Skeletal muscle tissue (tissue), 4 donors: ENCODE data around the gene SELENOP. TPM values are rescaled to one million over a fixed set of nuclear protein-coding genes. Genes with fewer than 3 reads are reported as not detected.

Experiments
- H3K27ac ChIP-seq: one replicate; pipeline ENCODE4 v1.7.0; 2013; ENCODE audit warnings: mild to moderate bottlenecking, low read depth, low read length, inconsistent platforms
- H3K27me3 ChIP-seq, 3 donors: one replicate each; pipeline ENCODE4 v1.7.0; 2013; ENCODE audit warnings: low read length in 3 of 3; ENCODE audit not compliant: control insufficient read depth in 3 of 3, insufficient read depth in 3 of 3
- H3K36me3 ChIP-seq, 3 donors: one replicate each; pipeline ENCODE4 v1.7.0; 2013; ENCODE audit warnings: low read length in 3 of 3; ENCODE audit not compliant: control insufficient read depth in 3 of 3, insufficient read depth in 3 of 3
- H3K4me1 ChIP-seq, 3 donors: one replicate each; pipeline ENCODE4 v1.7.0; 2013; ENCODE audit warnings: low read length in 3 of 3, mild to moderate bottlenecking in 3 of 3; ENCODE audit not compliant: control insufficient read depth in 3 of 3, insufficient read depth in 3 of 3
- H3K4me3 ChIP-seq, 3 donors: one replicate each; pipeline ENCODE4 v1.7.0; 2013; ENCODE audit warnings: low read length in 3 of 3
- H3K9ac ChIP-seq, 3 donors: one replicate each; pipeline ENCODE4 v1.7.0; 2013; ENCODE audit warnings: low read length in 3 of 3, mild to moderate bottlenecking in 3 of 3, moderate library complexity in 2 of 3, low read depth in 1 of 3
- H3K9me3 ChIP-seq, 3 donors: one replicate each; pipeline ENCODE4 v1.7.0; 2013; ENCODE audit warnings: low read length in 3 of 3; ENCODE audit not compliant: control insufficient read depth in 3 of 3
- total RNA-seq: library from RNA; depleted of rRNA; stranded (reverse); fragments of >200 nt; gene quantifications from one replicate; pipeline ENCODE4 v1.2.3, GENCODE V29; 2014
- donor health status: Osteomylitis.

SELENOP gene
- total RNA-seq, 1 donor from 2014 or later: 179 TPM

GRCh38 chr5:42810834-42811590 lies 680 bp downstream of the SELENOP start:
- peak overlapping the region; percentile 97 for H3K27ac ChIP-seq

DNA sequence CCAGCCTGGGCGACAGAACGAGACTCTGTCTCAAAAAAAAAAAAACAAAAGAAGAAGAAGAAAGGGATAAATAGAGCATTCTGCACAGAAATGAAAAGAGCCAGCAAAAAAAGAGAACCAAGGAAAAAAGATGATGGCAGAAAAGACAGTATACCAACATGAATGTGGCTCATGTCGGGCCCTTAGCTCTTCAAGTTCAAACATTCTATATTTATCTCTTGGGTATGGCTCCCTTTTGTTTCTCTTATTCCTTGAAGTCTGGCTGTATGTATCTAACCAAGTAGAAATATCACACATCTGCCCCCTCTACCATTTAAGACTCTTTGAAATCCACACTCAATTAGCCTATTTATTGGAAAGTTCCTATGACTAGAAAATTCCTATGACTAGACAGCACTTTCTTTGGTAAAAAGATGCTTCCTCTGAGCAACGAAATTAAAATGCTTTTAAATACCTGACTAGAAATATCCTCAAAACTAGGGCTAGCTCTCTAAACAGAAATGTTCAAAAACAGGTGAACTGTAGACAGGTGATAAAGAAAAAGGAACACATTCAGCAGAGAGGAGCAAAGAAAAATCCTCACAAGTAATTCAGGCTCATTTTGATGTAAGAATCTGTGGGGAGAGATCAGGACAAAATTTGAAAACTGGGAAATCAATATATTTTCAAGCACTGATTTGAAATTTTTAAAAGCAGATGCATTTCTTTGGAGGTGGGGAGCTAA lies 2.6 kb downstream of the SELENOP start:
- peak overlapping the region; percentile 38 for H3K27ac ChIP-seq
- peak overlapping the region in 1 of 3 donors; percentile 36 for H3K9ac ChIP-seq
- H3K27me3 ChIP-seq: no peaks in the 10 kb centered on the region
- H3K4me3 ChIP-seq: peak overlapping the region in 2 of 3 donors; percentile 3 to 98
- H3K36me3 ChIP-seq: peaks cover 17 to 34% (median 30%) of the 10 kb centered on the region in 3 donors
- H3K9me3 ChIP-seq: no peaks in the 10 kb centered on the region
- H3K4me1 ChIP-seq: peaks cover 7 to 28% (median 24%) of the 10 kb centered on the region in 3 donors

More at GRCh38 chr5:42810834-42811590, 680 bp downstream of the SELENOP start:
- peaks cover 9 to 19% (median 14%) of the 10 kb centered on the region in 3 donors for H3K36me3 ChIP-seq
- peak overlapping the region; percentile 77 to 94 (median 82) for H3K9ac ChIP-seq
- H3K4me3 ChIP-seq: peak overlapping the region; percentile 70 to 98 (median 79)
- no peaks in the 10 kb centered on the region for H3K9me3 ChIP-seq
- no peaks in the 10 kb centered on the region for H3K27me3 ChIP-seq
- H3K4me1 ChIP-seq: peaks cover 7 to 28% (median 24%) of the 10 kb centered on the region in 3 donors

- H3K9ac ChIP-seq: no peak overlapping the region
- peaks cover 0 to 22% (median 15%) of the 10 kb centered on the region in 3 donors for H3K4me1 ChIP-seq
- peak overlapping the region; percentile 16 for H3K27ac ChIP-seq
- H3K36me3 ChIP-seq: peaks cover 19 to 45% (median 34%) of the 10 kb centered on the region in 3 donors
- H3K9me3 ChIP-seq: no peaks in the 10 kb centered on the region
- H3K27me3 ChIP-seq: no peaks in the 10 kb centered on the region
- H3K4me3 ChIP-seq: peak overlapping the region; percentile 4 to 57 (median 27)
These were observed 3.8 kb downstream of the SELENOP start for GRCh38 chr5:42807722-42808447.

GRCh38 chr5:42806701-42807262 lies 4.9 kb downstream of the SELENOP start:
- Histone ChIP-seq H3K27ac (no peak overlapping the region), H3K36me3 (peaks cover 21 to 54% (median 43%) of the 10 kb centered on the region in 3 donors), H3K9ac (no peak overlapping the region), H3K4me1 (peaks cover 0 to 14% (median 5%) of the 10 kb centered on the region in 3 donors), H3K9me3 (no peaks in the 10 kb centered on the region), H3K27me3 (no peaks in the 10 kb centered on the region), H3K4me3 (no peak overlapping the region)

- Histone ChIP-seq H3K27me3 (no peaks in the 10 kb centered on the region), H3K4me1 (peaks cover 0 to 13% (median 4%) of the 10 kb centered on the region in 3 donors), H3K27ac (no peak overlapping the region), H3K9ac (no peak overlapping the region), H3K9me3 (no peaks in the 10 kb centered on the region), H3K36me3 (peaks cover 25 to 60% (median 50%) of the 10 kb centered on the region in 3 donors), H3K4me3 (no peak overlapping the region)
These were observed 5.5 kb downstream of the SELENOP start for GRCh38 chr5:42806004-42806700.

DNA sequence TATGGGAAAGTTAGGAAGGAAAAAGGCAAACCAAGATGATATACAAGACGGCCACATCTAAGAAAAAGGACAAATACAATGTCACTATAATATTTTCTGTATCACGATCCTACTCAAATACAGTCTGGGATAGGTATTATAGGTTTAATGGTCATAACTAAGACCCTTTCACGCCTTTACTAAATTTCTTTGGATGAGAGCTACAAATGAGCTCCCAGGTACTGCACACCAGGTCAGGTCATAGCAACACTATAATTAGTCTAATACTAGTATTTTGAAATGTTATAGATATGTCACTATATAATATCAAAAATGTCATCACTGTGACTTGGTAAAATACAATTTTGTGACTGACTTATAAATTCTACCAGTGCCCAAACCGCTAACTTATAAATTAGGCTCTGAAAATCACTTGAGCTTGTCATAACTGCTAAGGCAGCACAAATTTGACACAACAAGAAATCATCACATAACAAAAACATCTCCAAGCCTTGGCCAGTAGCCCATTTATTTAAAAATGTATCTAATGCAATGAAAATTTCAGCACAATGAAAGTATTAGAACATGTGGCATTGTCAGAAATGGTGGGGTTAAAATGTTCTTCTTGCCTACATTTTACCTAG lies 6.9 kb downstream of the SELENOP start:
- H3K4me3 ChIP-seq: no peak overlapping the region
- H3K27ac ChIP-seq: no peak overlapping the region
- H3K27me3 ChIP-seq: no peaks in the 10 kb centered on the region
- peaks cover 34 to 68% (median 59%) of the 10 kb centered on the region in 3 donors for H3K36me3 ChIP-seq
- no peak overlapping the region for H3K9ac ChIP-seq
- H3K4me1 ChIP-seq: peaks cover 0 to 13% (median 4%) of the 10 kb centered on the region in 3 donors
- H3K9me3 ChIP-seq: no peaks in the 10 kb centered on the region

- Histone ChIP-seq H3K36me3 (peaks cover 30 to 58% (median 51%) of the 10 kb centered on the region in 3 donors), H3K27ac (no peak overlapping the region), H3K4me1 (no peaks in the 10 kb centered on the region), H3K9me3 (peaks cover 0 to 4% (median 0%) of the 10 kb centered on the region in 3 donors), H3K27me3 (no peaks in the 10 kb centered on the region), H3K9ac (no peak overlapping the region), H3K4me3 (no peak overlapping the region)
These were observed 10.1 kb downstream of the SELENOP start for GRCh38 chr5:42801516-42802166.

DNA sequence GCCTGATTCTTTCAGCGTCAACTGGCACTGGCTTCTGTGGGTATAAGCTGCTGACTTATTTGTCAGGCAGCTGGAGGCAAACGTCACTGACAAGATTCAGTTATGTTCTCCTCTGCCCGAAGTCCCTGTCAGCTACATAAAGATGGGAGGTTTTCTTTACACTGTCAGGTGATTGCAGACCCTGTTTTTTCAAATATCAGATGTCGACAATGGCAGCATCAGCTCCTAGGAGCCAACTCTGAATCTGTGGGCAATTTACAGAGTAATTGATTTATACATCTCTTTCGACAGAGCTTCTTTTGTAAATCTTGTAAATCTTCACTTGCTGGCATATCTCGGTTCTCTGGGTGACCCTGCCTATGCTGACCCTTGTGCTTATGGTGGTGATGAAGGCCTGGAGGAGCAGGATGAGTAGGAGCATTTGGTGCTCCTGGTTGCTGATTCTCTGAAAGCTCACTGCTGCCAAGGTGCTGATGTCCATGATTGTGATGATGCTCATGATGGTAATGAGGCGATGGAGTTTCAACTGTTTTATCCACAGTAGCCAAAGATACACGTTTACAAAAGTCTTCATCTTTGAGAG lies 10.9 kb downstream of the SELENOP start:
- Histone ChIP-seq H3K9me3 (peaks cover 0 to 4% (median 0%) of the 10 kb centered on the region in 3 donors), H3K27ac (no peak overlapping the region), H3K27me3 (no peaks in the 10 kb centered on the region), H3K4me3 (no peak overlapping the region), H3K36me3 (peaks cover 23 to 50% (median 43%) of the 10 kb centered on the region in 3 donors), H3K4me1 (no peaks in the 10 kb centered on the region), H3K9ac (no peak overlapping the region)
